K562 (cell line): ENCODE data around the gene PITPNM3. TPM values are rescaled to one million over a fixed set of nuclear protein-coding genes. Genes with fewer than 3 reads are reported as not detected.

Experiments
- ATAC-seq: fragments of 200-7000 bp; cut with Tn5 transposase; 3 replicates; pipeline ENCODE4 v1.9.1; 2020; ENCODE audit warnings: moderate library complexity
- BruUV-seq: library from RNA; stranded (reverse); fragments of 400-500 nt; replicated peaks from 2 replicates; lab custom pipeline; 2021; lab: Mats Ljungman, UMichigan
- CTCF ChIA-PET: fragments of 300-600 bp; formaldehyde crosslinking; extraction: SDS; loops from one replicate; lab custom pipeline; 2021; ENCODE audit warnings: low intra/inter-chr PET ratio; lab: Yijun Ruan, JAX
- POLR2A ChIA-PET: fragments of 300-600, 350-650 bp; sonication (Branson Sonifier 250); formaldehyde crosslinking; extraction: SDS; loops from one replicate; lab custom pipeline; 2021; ENCODE audit warnings: antibody characterized with exemption, inconsistent platforms; lab: Yijun Ruan, JAX
- DNase-seq, 4 experiments: peaks; one replicate each; pipeline versions ENCODE4 v3.0.0 to v3.0.0-alpha.2; 2011 to 2018; ENCODE audit warnings: low spot score in 3 of 4, mixed read lengths in 3 of 4; ENCODE audit errors: extremely low read depth in 1 of 4
- FAIRE-seq: peaks from 2 replicates; lab custom pipeline; 2011; peaks lifted over from hg19 to GRCh38; lab: Jason Lieb, UNC
- H2AFZ ChIP-seq: 2 replicates; pipeline ENCODE4 v1.6.0; 2011; ENCODE audit warnings: low read depth, low read length, control low read depth, inconsistent platforms
- H3K27ac ChIP-seq: fragments of 200-600 bp; 3 replicates; pipeline ENCODE4 v1.8.0; 2011; ENCODE audit warnings: low read depth, mild to moderate bottlenecking, control low read depth, inconsistent platforms, low read length, moderate library complexity, mixed read lengths; ENCODE audit errors: extremely low read depth
- H3K27me3 ChIP-seq, 2 experiments: fragments of 300-600 bp in 1 of 2; 2 replicates in 1 of 2; 3 replicates in 1 of 2; pipeline versions ENCODE4 v1.6.0 to v1.8.0; 2011; ENCODE audit warnings: inconsistent platforms in 2 of 2, low read length in 2 of 2, mild to moderate bottlenecking in 1 of 2, mixed read lengths in 1 of 2, moderate library complexity in 1 of 2; ENCODE audit not compliant: control insufficient read depth in 2 of 2, insufficient read depth in 2 of 2
- H3K36me3 ChIP-seq: fragments of 300-600 bp; 3 replicates; pipeline ENCODE4 v1.8.0; 2011; ENCODE audit warnings: mild to moderate bottlenecking, low read length, inconsistent platforms; ENCODE audit not compliant: control insufficient read depth, insufficient read depth
- H3K4me1 ChIP-seq, 2 experiments: fragments of 200-600 bp in 1 of 2; replicated peaks in 1 of 2; 2 replicates in 1 of 2; 3 replicates in 1 of 2; pipeline versions ENCODE4 v1.5.1 to v1.8.0; 2011; ENCODE audit warnings: inconsistent platforms in 2 of 2, low read length in 2 of 2, mild to moderate bottlenecking in 1 of 2, mixed read lengths in 1 of 2, moderate library complexity in 1 of 2; ENCODE audit not compliant: control insufficient read depth in 2 of 2, insufficient read depth in 2 of 2
- H3K4me2 ChIP-seq: 2 replicates; pipeline ENCODE4 v1.6.1; 2011; ENCODE audit warnings: low read length, control low read depth, inconsistent platforms, mixed read lengths; ENCODE audit not compliant: insufficient read depth
- H3K4me3 ChIP-seq: fragments of 200-600 bp; sonication (generic), shearing (Covaris generic); 2 replicates; pipeline ENCODE4 v1.5.1; 2016; ENCODE audit warnings: control low read depth, inconsistent platforms
- H3K79me2 ChIP-seq: fragments of 200-600 bp; 3 replicates; pipeline ENCODE4 v1.8.0; 2011; ENCODE audit warnings: low read length, inconsistent platforms; ENCODE audit not compliant: control insufficient read depth, insufficient read depth
- H3K9ac ChIP-seq, 2 experiments: 2 replicates each; pipeline versions ENCODE4 v1.6.0 to v1.6.1; 2011; ENCODE audit warnings: low read depth in 2 of 2, low read length in 2 of 2, control low read depth in 1 of 2, inconsistent platforms in 1 of 2, mild to moderate bottlenecking in 1 of 2, mixed read lengths in 1 of 2; ENCODE audit not compliant: insufficient read depth in 1 of 2
- H3K9me1 ChIP-seq: one replicate; pipeline ENCODE4 v1.6.0; 2011; ENCODE audit warnings: inconsistent platforms, mild to moderate bottlenecking, low read length, moderate library complexity; ENCODE audit not compliant: control insufficient read depth, insufficient read depth
- H3K9me3 ChIP-seq: replicated peaks from 2 replicates; pipeline ENCODE4 v1.5.1; 2011; ENCODE audit warnings: low read depth, low read length, inconsistent platforms; ENCODE audit not compliant: control insufficient read depth, insufficient read depth
- H4K20me1 ChIP-seq: replicated peaks from 2 replicates; pipeline ENCODE4 v1.6.1; 2011; ENCODE audit warnings: low read length, inconsistent platforms, mixed read lengths; ENCODE audit not compliant: control insufficient read depth, insufficient read depth
- CBX2 ChIP-seq: fragments of 200-600 bp; sonication (generic); IDR thresholded peaks from one replicate; pipeline ENCODE4 v1.6.1; 2012; ENCODE audit warnings: mild to moderate bottlenecking, low read length, inconsistent platforms; ENCODE audit not compliant: insufficient read depth, poor library complexity, severe bottlenecking
- FOXA3 ChIP-seq, 2 experiments: fragments of 450-650 bp in 1 of 2; sonication (generic) in 1 of 2; formaldehyde crosslinking; IDR thresholded peaks in 1 of 2; conservative IDR thresholded peaks in 1 of 2; 2 replicates each; pipeline versions ENCODE4 v1.4.0 to v1.8.0; 2020 to 2022; ENCODE audit warnings: mild to moderate bottlenecking in 2 of 2, missing genetic modification reagents in 1 of 2
- HDAC8 ChIP-seq: fragments of 450-650 bp; IDR thresholded peaks from 2 replicates; pipeline ENCODE4 v1.6.1; 2016; ENCODE audit warnings: mild to moderate bottlenecking, missing genetic modification characterization, moderate library complexity, missing compliant biosample characterization
- PTTG1 ChIP-seq: fragments of 450-650 bp; IDR thresholded peaks from 2 replicates; pipeline ENCODE4 v1.6.1; 2016; ENCODE audit warnings: low read depth, mild to moderate bottlenecking, missing genetic modification characterization, missing compliant biosample characterization
- ZBTB1 ChIP-seq: sonication (generic); formaldehyde crosslinking; IDR thresholded peaks from 2 replicates; pipeline ENCODE4 v1.8.1; 2023; ENCODE audit warnings: missing genetic modification reagents, low read depth, mild to moderate bottlenecking, borderline replicate concordance
- ZNF41 ChIP-seq: fragments of 250-450 bp; sonication (Bioruptor Pico); conservative IDR thresholded peaks from 2 replicates; pipeline ENCODE4 v1.4.0; 2020; ENCODE audit warnings: mild to moderate bottlenecking
- ZNF436 ChIP-seq: fragments of 250-450, 450-650 bp; sonication (Bioruptor Pico); formaldehyde crosslinking; IDR thresholded peaks from 2 replicates; pipeline ENCODE4 v1.7.0; 2020; ENCODE audit warnings: mild to moderate bottlenecking
- WGBS: fragments of 100-300 bp; shearing (Covaris generic); methylation state at CpG from one replicate; pipeline ENCODE4 v1.1.6; 2016; ENCODE audit warnings: low coverage, mixed read lengths; ENCODE audit not compliant: insufficient coverage; ENCODE audit errors: missing lambda C conversion rate; 5-methylcytosine and 5-hydroxymethylcytosine counted together
- in situ Hi-C: fragments of 300-500 bp; cut with MboI; formaldehyde crosslinking; loops from 4 replicates; pipeline ENCODE4 v1.15.0; 2018; ENCODE audit warnings: inconsistent platforms, mixed read lengths
- intact Hi-C: fragments of 100-400 bp; cut with micrococcal nuclease; formaldehyde crosslinking; loops from 2 replicates; pipeline ENCODE4 v1.14.2; 2022
- polyA plus RNA-seq, 8 experiments: library from polyadenylated mRNA; depleted of rRNA in 4 of 8; stranded (reverse) in 5 of 8; unstranded in 3 of 8; fragments of >200 nt; fragmentation: Nextera tagmentation in 2 of 8; fragmentation: Illumina TruSeq in 1 of 8; extraction: Ambion mirVana in 2 of 8; extraction: Trizol in 1 of 8; gene quantifications; 2 replicates each; pipeline versions ENCODE4 v1.2.1 to v1.2.3, GENCODE V29; 2011 to 2014; ENCODE audit warnings: inconsistent platforms in 1 of 8, missing spikeins in 1 of 8
- total RNA-seq, 7 experiments: library from RNA; depleted of rRNA in 6 of 7; stranded (reverse); fragments of >200 nt in 6 of 7; fragmentation: Illumina TruSeq in 2 of 7; extraction: Trizol in 2 of 7; gene quantifications; 2 replicates each; pipeline versions ENCODE4 v1.2.1 to v1.2.3, GENCODE V29; 2011 to 2021; ENCODE audit warnings: low replicate concordance in 1 of 7
- TF ChIP-seq, protein P1 (sequence below): sonication (generic); formaldehyde crosslinking; IDR thresholded peaks from 2 replicates; pipeline ENCODE4 v1.8.0; 2022; ENCODE audit warnings: missing genetic modification reagents, mild to moderate bottlenecking, borderline replicate concordance
- TF ChIP-seq, protein P2 (sequence below), 3 experiments: fragments of 200-800 bp in 1 of 3; sonication (Bioruptor generic) in 1 of 3; sonication (generic) in 1 of 3; formaldehyde crosslinking in 1 of 3; IDR thresholded peaks; 2 replicates each; pipeline versions ENCODE4 v1.6.1 to v1.8.0; 2016 to 2022; ENCODE audit warnings: mild to moderate bottlenecking in 2 of 3, missing compliant biosample characterization in 2 of 3, missing genetic modification characterization in 2 of 3, missing genetic modification reagents in 1 of 3

PITPNM3 gene
- total and polyA plus RNA-seq, 9 of the 15 experiments (the other 6 are each of a cell fraction or from before 2014, with no cell fraction given): 0.14 to 0.38 (median 0.22) TPM; not detected in 2

DNA sequence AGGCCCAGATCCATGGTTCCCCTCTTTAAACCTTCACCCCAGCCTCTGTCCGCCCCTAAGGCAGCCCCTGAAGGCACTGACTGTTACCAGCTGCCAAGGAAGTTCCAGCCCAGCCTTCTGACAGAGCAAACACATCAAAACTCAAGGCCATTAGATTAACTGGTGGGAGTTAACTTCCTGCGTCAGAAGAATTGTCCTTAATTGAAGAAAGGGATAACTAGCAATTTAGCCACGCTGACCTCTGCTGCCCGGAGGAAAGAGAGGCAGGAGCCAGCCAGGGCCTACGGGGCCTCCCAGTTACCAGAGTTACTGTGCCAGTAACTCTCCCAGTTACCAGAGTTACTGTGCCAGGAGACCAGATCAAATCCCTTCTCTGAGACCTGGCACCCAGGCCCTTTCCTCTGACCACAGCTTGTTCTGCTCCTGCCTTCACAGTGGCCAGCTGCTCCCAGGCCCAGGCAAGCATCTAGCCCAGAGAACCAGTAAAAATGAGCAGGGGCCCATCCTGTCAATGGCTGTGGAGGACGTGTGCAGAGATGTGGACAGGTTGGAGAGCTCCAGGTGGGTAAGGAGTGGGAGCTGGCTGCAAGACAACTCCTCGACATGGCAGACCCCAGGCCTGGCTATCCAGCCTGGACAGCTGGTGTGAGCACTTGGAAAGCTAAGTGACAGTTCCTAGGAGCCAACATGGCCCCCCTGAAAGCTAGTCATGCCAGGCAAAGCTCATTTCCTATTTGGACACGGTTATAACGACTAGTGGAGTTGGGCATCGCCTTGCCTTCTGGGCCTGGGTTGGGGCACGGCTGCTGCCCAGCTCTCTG, 2.8 kb upstream of the PITPNM3 start (continued):
- no peak for TF ChIP-seq CBX2
- no peak for TF ChIP-seq ZBTB1 (CRISPR knock-in tag)
- no peak for TF ChIP-seq FOXA3 (CRISPR knock-in tag; conservative IDR thresholded peaks at IDR 0.05 in 1 of 2, IDR thresholded peaks at IDR 0.05 in 1 of 2)
- TF ChIP-seq, protein P1, sequence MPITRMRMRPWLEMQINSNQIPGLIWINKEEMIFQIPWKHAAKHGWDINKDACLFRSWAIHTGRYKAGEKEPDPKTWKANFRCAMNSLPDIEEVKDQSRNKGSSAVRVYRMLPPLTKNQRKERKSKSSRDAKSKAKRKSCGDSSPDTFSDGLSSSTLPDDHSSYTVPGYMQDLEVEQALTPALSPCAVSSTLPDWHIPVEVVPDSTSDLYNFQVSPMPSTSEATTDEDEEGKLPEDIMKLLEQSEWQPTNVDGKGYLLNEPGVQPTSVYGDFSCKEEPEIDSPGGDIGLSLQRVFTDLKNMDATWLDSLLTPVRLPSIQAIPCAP (CRISPR knock-in tag): no peak
- no peak for TF ChIP-seq HDAC8

DNA sequence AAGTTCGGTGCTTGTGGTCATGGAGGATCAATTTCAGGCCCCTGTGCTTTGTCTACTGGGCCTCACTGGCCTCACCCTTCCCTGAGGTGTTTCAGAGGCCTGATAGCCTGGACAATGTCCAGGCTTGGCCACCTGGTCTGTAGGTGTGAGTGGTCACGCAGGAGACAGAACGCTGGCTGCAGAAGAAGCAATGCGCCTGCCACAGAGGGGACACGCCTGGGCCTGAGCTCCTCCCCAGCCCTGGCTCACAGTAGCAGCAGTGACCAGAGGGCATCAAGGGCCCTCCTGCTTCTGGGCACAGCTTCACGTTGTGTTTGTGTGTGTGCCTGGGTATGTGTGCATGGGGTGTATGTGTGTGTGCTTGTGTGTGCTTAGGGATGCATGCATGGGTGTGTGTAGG, 1.9 kb upstream of the PITPNM3 start:
- WGBS: 11% methylated on average over 2 of the region's 6 CpGs
- CTCF ChIA-PET: no interaction called here
- POLR2A ChIA-PET: interaction anchor here (1.0 kb wide), 1 partner anchor 10 kb away, joined by 4 read pairs; no protein-coding TSS in a partner anchor

More for the DNA sequence above, 1.9 kb upstream of the PITPNM3 start:
- BruUV-seq: no TSS peak
- ATAC-seq (no peak), DNase-seq (no peak), FAIRE-seq (no peak)
- Histone ChIP-seq H3K4me3 (no peak overlapping the region), H3K4me1 (peaks cover 0 to 14% of the 10 kb centered on the region in 2 experiments; a peak in 2 of 5 replicates), H3K9me1 (no peaks in the 10 kb centered on the region), H4K20me1 (peaks cover 4% of the 10 kb centered on the region; the same call in 1 of the 2 replicates), H3K27ac (no peak overlapping the region), H2AFZ (no peak overlapping the region), H3K36me3 (no peaks in the 10 kb centered on the region), H3K9ac (no peak overlapping the region), H3K79me2 (no peaks in the 10 kb centered on the region), H3K9me3 (no peaks in the 10 kb centered on the region), H3K4me2 (no peak overlapping the region), H3K27me3 (peaks cover 13 to 26% of the 10 kb centered on the region in 2 experiments; a peak in 4 of 5 replicates)
- in situ Hi-C loops (no loop called here), intact Hi-C loops (no loop called here)
- TF ChIP-seq, protein P2, sequence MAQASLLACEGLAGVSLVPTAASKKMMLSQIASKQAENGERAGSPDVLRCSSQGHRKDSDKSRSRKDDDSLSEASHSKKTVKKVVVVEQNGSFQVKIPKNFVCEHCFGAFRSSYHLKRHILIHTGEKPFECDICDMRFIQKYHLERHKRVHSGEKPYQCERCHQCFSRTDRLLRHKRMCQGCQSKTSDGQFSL (CRISPR knock-in tag; IDR thresholded peaks at IDR 0.05): no peak
- TF ChIP-seq, protein P2 (tag; IDR thresholded peaks at IDR 0.05): no peak
- TF ChIP-seq PTTG1 (tag) (no peak), ZNF41 (CRISPR knock-in tag) (no peak), ZNF436 (CRISPR knock-in tag) (no peak)
